Measurements from ENCODE around the gene PTPRN2.

Gene PTPRN2

DNA sequence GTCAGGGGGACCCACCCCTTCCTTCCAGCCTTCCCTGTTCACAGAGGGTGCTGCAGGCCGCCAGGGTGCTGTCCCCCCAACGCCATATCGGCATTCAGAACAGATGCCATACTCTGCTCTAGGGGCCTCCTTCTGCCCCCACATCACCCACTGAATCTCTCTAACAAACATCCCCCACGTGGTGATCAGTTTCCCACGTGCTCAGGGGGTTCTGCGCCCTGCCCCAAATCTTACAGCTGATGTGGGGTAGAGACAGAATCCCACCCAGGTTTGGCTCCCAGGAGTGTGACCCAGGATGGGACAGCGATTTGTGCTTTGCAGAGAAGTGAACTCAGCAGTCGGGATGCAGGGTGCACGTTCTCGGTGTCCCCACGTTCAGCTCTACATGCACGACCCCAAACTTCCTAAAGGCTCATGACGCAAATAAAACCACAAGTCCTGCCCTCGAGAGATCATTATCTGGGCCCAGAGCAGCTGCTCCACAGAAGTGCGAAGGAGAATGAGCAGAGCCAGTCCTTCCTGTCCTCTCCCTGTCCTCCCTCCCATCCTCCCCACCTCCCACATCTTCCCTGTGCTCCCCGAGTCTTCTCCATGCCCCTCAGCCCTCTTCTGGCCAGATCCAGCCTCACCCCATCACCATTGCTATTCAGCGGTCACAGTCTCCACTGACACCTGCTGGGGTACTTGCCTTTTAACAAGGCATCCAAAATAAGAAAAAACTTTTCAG is 827.5 kb downstream of the PTPRN2 start:
- TF ChIP-seq, protein P1, sequence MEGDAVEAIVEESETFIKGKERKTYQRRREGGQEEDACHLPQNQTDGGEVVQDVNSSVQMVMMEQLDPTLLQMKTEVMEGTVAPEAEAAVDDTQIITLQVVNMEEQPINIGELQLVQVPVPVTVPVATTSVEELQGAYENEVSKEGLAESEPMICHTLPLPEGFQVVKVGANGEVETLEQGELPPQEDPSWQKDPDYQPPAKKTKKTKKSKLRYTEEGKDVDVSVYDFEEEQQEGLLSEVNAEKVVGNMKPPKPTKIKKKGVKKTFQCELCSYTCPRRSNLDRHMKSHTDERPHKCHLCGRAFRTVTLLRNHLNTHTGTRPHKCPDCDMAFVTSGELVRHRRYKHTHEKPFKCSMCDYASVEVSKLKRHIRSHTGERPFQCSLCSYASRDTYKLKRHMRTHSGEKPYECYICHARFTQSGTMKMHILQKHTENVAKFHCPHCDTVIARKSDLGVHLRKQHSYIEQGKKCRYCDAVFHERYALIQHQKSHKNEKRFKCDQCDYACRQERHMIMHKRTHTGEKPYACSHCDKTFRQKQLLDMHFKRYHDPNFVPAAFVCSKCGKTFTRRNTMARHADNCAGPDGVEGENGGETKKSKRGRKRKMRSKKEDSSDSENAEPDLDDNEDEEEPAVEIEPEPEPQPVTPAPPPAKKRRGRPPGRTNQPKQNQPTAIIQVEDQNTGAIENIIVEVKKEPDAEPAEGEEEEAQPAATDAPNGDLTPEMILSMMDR (IDR thresholded peaks at IDR 0.05; ENCODE audit: low read depth, low read length) = no peak
- DNase-seq (ENCODE audit: extremely low read depth, low read depth) = no peak

DNA sequence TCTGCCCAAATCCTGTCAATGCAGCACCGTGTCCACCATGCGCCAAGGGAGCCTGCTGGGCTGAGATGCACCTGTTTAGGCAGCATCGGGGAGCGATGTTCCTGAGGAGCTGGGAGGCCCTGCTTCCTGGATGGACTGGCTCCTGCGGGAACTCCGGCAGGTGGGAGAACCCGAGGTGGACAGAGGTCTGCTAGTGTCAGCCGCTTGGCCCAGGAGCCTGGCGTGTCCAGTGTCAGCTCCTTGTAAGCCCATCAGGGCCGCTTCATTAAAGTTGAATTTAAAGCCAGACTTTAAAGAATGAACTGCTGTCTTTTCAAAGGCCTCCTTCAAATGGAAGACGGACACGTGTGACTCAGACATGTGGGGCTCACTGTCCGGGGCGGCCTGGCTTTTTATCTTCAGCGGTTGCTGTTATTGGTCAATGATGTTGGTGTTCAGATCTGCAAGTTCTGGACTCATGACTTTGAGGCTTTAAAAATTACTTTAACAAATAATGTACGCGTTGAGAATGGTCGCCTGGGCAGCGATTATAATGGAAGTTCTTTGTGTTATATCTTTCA is 828.3 kb downstream of the PTPRN2 start:
- DNase-seq (ENCODE audit: extremely low read depth, low read depth) = no peak
- TF ChIP-seq, protein P1 (IDR thresholded peaks at IDR 0.05; ENCODE audit: low read depth, low read length) = no peak

DNA sequence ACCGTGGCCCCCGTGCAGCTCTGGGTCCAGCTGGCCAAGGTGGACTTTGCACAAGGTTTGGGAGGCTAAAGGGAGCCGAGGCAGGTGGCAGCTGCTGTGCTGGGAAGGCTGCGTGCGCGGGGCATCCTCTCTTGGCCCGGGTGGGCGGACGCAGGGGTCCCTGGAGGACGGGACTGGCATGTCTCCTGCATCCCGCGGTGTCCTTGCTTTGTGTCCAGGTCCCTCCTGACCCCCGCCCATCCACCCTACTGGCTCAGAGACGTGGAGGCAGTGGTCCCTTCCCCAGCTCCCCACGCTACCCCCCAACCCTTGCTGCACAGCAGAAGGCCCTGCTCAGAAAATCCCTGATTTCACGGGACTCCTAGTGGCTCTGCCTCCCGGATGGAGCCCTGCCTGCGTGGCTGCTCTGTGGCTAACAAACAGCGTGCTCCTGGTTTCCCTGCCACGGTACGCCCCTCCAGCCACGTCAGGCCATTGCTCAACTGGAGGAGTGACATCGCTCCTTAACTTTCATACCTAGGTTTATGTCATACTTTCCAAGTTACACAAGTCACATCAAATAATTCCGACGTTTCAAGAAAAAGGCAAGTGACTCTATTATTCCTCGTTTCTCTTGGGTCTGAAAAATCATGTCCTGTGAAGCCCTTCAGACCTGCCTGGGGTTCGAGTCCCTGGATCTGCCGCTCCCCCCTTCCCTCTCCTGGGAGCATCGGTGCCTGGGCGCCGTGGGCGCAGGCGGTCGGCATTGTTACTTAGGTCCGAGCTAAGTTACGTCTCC is 829.0 kb downstream of the PTPRN2 start:
- TF ChIP-seq, protein P1 (IDR thresholded peaks at IDR 0.05; ENCODE audit: low read depth, low read length) = no peak

DNA sequence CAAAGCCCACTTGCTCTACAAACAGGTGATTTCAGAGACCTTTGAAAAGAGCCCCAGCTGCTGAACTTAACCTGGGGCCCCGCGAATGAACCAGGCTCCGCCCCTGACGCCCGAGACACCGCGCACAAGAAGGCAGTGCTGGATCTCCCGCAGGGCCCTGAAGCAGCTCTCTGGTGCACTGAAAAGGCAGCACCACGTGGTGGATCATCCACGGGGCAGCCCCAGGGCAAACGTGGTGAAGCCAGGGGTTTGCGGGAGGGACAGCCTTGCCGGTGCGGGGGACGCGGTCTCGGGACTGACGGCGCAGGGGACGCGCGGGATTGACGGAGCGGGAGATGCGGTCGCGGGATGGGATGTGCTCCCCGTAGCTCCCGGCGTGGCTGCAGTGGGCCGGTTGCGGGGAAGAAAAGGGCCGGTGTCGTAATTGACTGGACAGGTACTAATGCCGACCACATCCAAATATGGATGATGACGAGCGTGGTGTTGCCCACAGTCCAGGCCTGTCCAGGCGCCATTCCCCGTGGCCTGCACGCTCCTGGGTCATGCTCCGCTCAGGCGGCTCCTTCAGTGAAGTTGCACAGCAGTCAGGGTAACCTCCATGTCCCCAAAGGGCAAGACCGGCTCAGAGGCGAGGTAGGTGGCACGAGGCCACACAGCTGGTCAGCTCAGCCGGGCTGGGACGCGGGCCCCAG is 829.7 kb downstream of the PTPRN2 start:
- DNase-seq (ENCODE audit: extremely low read depth, low read depth) = no peak
- TF ChIP-seq, protein P1 (IDR thresholded peaks at IDR 0.05; ENCODE audit: low read depth, low read length) = no peak

More for the DNA sequence above, 829.0 kb downstream of the PTPRN2 start:
- no peak for DNase-seq (ENCODE audit: extremely low read depth, low read depth)

DNA sequence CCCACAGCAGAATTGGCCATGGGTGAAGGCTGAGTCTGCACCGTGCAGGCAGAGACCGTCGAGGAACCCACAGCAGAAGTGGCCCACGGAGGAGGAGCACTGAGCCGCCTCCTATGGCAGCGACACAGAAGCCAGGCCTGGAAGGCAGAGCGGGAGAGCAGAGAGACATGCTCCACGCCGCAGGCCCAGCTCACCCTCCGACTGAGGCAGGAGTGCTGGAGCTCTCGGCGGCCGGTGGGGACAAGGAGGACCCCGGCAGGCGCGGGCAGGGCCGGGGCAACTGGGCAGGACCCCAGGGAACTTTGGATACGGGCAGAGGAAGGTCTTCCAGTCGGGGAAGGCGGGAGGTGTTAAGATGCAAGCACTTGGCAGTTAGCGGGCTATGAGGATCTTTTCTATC is 830.4 kb downstream of the PTPRN2 start:
- DNase-seq (ENCODE audit: extremely low read depth, low read depth) = no peak
- TF ChIP-seq, protein P1 (IDR thresholded peaks at IDR 0.05; ENCODE audit: low read depth, low read length) = no peak

DNA sequence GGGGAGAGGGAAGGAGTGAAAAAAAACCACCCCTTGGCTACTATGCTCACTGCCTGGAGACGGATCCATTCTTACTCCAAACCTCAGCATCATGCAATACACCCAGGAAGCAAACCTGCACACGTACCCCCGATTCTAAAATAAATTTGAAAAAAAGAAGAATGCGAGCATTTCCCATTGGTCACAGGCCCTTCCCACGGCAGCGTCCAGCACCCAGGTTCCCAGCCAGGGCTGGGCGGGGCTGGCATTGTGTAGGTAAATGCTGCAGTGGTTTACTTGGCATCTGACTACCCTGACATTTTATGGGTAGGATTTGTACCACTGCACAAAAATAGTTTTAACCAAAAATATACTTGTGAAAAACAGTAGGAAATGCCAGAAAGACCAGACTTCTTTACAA is 831.9 kb downstream of the PTPRN2 start:
- TF ChIP-seq, protein P1 (IDR thresholded peaks at IDR 0.05; ENCODE audit: low read depth, low read length) = no peak
- no peak for DNase-seq (ENCODE audit: extremely low read depth, low read depth)

All from AG09319 (cell line).